DND-41 (cell line): ENCODE results near the gene TPPP.

Source experiments
- ATAC-seq: fragments of 200-7000 bp; cut with Tn5 transposase; 3 replicates; pipeline ENCODE4 v1.9.1; 2021; ENCODE audit warnings: low read depth; ENCODE audit not compliant: insufficient read depth
- DNase-seq: peaks from one replicate; pipeline ENCODE4 v3.0.0-alpha.2; 2020
- H2AFZ ChIP-seq: 2 replicates; pipeline ENCODE4 v1.6.0; 2012; ENCODE audit warnings: low read depth, low read length
- H3K27ac ChIP-seq: 2 replicates; pipeline ENCODE4 v1.5.1; 2012; ENCODE audit warnings: low read length, inconsistent platforms
- H3K27me3 ChIP-seq: fragments of 200-600 bp; sonication (generic); 2 replicates; pipeline ENCODE4 v1.6.0; 2012; ENCODE audit warnings: low read length, mild to moderate bottlenecking, inconsistent platforms; ENCODE audit not compliant: insufficient read depth, poor library complexity
- H3K36me3 ChIP-seq: 2 replicates; pipeline ENCODE4 v1.5.1; 2012; ENCODE audit warnings: low read length, inconsistent platforms; ENCODE audit not compliant: insufficient read depth
- H3K4me1 ChIP-seq: 2 replicates; pipeline ENCODE4 v1.5.1; 2012; ENCODE audit warnings: mild to moderate bottlenecking, low read length; ENCODE audit not compliant: insufficient read depth
- H3K4me2 ChIP-seq: 2 replicates; pipeline ENCODE4 v1.6.0; 2012; ENCODE audit warnings: mild to moderate bottlenecking, moderate library complexity, low read length, inconsistent platforms; ENCODE audit not compliant: insufficient read depth
- H3K4me3 ChIP-seq, 2 experiments: fragments of 200-600 bp in 1 of 2; shearing (Covaris generic) in 1 of 2; 2 replicates each; pipeline ENCODE4 v1.5.1; 2012 to 2016; ENCODE audit warnings: inconsistent platforms in 2 of 2, low read length in 2 of 2, mild to moderate bottlenecking in 2 of 2, low read depth in 1 of 2, moderate library complexity in 1 of 2
- H3K79me2 ChIP-seq: 2 replicates; pipeline ENCODE4 v1.6.0; 2012; ENCODE audit warnings: low read length, inconsistent platforms; ENCODE audit not compliant: insufficient read depth
- H3K9ac ChIP-seq: 2 replicates; pipeline ENCODE4 v1.6.0; 2012; ENCODE audit warnings: low read depth, mild to moderate bottlenecking, inconsistent platforms, low read length, moderate library complexity
- H3K9me3 ChIP-seq: 2 replicates; pipeline ENCODE4 v1.5.1; 2012; ENCODE audit warnings: low read length, moderate library complexity, mild to moderate bottlenecking, inconsistent platforms; ENCODE audit not compliant: insufficient read depth, severe bottlenecking
- H4K20me1 ChIP-seq: 2 replicates; pipeline ENCODE4 v1.6.0; 2012; ENCODE audit warnings: low read length; ENCODE audit not compliant: insufficient read depth
- EZH2 ChIP-seq: IDR thresholded peaks from 3 replicates; pipeline ENCODE4 v1.6.1; 2012; ENCODE audit warnings: borderline replicate concordance, low read depth, mild to moderate bottlenecking, moderate library complexity, low read length, inconsistent platforms; ENCODE audit not compliant: severe bottlenecking
- TF ChIP-seq, protein P1 (sequence below): IDR thresholded peaks from 2 replicates; pipeline ENCODE4 v1.5.1; 2012; ENCODE audit warnings: borderline replicate concordance, low read length, moderate library complexity, mild to moderate bottlenecking; ENCODE audit not compliant: poor library complexity, severe bottlenecking; ENCODE audit errors: extremely low read depth

Gene TPPP

DNA sequence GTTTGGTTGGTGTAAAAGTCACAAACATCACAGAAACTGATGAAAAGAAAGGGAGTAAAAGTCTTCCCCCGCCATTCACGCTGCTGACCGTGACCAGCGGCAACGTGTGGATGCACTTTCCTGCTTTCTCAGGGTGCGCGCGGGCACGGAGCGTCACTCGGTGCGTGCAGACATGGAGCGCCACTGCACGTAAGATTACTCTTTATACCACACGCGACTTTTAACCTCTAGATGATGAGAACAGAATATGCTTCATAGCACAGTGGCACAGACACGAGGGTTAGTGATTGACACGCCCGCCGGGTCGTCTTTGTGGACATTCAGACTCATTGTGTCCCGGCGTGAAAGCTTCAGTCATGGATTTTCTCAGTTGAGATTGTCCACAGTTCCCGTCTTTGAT is 65.3 kb downstream of the TPPP start:
- ATAC-seq = no peak
- H2AFZ ChIP-seq = no peak overlapping the region
- H3K36me3 ChIP-seq = peaks cover 63% of the 10 kb centered on the region
- peaks cover 6% of the 10 kb centered on the region for H3K79me2 ChIP-seq
- H3K9me3 ChIP-seq = no peaks in the 10 kb centered on the region
- no peak overlapping the region for H3K4me3 ChIP-seq
- no peaks in the 10 kb centered on the region for H3K4me1 ChIP-seq
- no peak overlapping the region for H3K4me2 ChIP-seq
- no peak overlapping the region for H3K27ac ChIP-seq
- no peak for DNase-seq
- no peaks in the 10 kb centered on the region for H3K27me3 ChIP-seq
- H4K20me1 ChIP-seq = peaks cover 14% of the 10 kb centered on the region
- no peak overlapping the region for H3K9ac ChIP-seq
- no peak for TF ChIP-seq EZH2
- TF ChIP-seq, protein P1, sequence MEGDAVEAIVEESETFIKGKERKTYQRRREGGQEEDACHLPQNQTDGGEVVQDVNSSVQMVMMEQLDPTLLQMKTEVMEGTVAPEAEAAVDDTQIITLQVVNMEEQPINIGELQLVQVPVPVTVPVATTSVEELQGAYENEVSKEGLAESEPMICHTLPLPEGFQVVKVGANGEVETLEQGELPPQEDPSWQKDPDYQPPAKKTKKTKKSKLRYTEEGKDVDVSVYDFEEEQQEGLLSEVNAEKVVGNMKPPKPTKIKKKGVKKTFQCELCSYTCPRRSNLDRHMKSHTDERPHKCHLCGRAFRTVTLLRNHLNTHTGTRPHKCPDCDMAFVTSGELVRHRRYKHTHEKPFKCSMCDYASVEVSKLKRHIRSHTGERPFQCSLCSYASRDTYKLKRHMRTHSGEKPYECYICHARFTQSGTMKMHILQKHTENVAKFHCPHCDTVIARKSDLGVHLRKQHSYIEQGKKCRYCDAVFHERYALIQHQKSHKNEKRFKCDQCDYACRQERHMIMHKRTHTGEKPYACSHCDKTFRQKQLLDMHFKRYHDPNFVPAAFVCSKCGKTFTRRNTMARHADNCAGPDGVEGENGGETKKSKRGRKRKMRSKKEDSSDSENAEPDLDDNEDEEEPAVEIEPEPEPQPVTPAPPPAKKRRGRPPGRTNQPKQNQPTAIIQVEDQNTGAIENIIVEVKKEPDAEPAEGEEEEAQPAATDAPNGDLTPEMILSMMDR = no peak

DNA sequence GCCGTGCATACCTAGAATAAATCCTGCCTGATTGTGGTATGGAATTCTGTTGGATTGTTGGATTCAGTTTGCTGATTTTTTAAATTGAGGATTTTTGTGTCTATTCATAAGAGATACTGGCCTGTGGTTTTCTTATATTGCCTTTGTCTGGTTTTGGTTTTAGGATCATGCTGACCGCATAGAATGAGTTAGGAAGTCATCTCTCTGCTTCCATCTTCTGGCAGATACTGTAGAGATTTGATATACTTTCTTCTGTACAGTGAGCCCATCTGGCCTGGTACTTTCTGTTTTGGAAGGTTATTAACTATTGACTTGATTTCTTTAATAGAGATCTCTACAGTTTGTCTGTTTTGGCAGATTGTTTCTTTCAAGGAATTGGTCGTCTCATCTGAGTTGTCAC is 66.3 kb downstream of the TPPP start:
- Histone ChIP-seq H3K27me3 (no peaks in the 10 kb centered on the region), H3K36me3 (peaks cover 71% of the 10 kb centered on the region), H3K4me3 (no peak overlapping the region), H3K79me2 (peaks cover 6% of the 10 kb centered on the region), H3K9me3 (no peaks in the 10 kb centered on the region), H4K20me1 (peaks cover 14% of the 10 kb centered on the region), H3K4me1 (no peaks in the 10 kb centered on the region), H3K4me2 (no peak overlapping the region), H3K27ac (no peak overlapping the region), H2AFZ (no peak overlapping the region), H3K9ac (no peak overlapping the region)
- TF ChIP-seq, protein P1 = no peak
- no peak for TF ChIP-seq EZH2
- ATAC-seq (no peak), DNase-seq (no peak)

DNA sequence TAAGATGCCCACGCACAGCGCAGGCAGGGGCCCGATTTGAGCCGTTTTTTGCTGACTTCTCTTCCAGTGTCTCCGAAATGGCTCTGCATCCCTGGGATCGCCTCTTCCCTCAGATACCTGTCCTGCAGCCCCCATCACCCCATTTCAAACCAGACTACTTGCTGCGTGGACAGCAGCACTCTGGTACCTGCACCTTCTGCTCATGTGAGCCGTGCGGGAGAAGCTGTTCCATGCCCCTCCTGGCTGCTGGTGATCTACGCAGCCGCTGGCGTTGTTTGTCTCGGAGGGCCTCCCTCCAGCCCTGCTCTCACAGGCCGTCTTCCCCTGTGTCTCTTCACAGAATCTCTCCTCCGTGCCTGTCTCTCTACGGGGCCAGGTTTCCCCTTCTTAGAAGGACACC is 67.6 kb downstream of the TPPP start:
- ATAC-seq (no peak), DNase-seq (no peak)
- TF ChIP-seq EZH2 = no peak
- TF ChIP-seq, protein P1 = no peak
- peaks cover 84% of the 10 kb centered on the region for H3K36me3 ChIP-seq
- no peak overlapping the region for H3K27ac ChIP-seq
- H3K4me2 ChIP-seq = no peak overlapping the region
- no peak overlapping the region for H3K9ac ChIP-seq
- H3K4me1 ChIP-seq = no peaks in the 10 kb centered on the region
- no peak overlapping the region for H2AFZ ChIP-seq
- no peaks in the 10 kb centered on the region for H3K27me3 ChIP-seq
- no peaks in the 10 kb centered on the region for H3K9me3 ChIP-seq
- H4K20me1 ChIP-seq = peaks cover 19% of the 10 kb centered on the region
- H3K79me2 ChIP-seq = peaks cover 6% of the 10 kb centered on the region
- H3K4me3 ChIP-seq = no peak overlapping the region

DNA sequence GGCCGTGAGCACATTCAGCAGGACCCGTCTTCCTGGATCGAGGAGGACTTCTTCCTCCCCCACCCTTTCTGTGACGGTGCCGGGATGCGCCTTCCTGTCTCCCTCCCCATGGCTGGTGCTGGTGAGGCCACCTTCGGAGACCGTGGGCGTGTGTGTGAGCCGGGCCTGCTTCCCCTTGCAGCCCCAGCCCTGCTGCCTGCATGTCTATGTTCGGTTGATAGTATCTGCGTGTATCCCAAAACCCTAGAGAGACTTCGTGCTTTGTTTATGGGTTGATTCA is 68.3 kb downstream of the TPPP start:
- no peak overlapping the region for H3K4me3 ChIP-seq
- H3K27me3 ChIP-seq = no peaks in the 10 kb centered on the region
- ATAC-seq (no peak), DNase-seq (no peak)
- no peak overlapping the region for H2AFZ ChIP-seq
- H3K4me1 ChIP-seq = no peaks in the 10 kb centered on the region
- no peak overlapping the region for H3K9ac ChIP-seq
- H3K9me3 ChIP-seq = no peaks in the 10 kb centered on the region
- H3K36me3 ChIP-seq = peaks cover 90% of the 10 kb centered on the region
- H3K4me2 ChIP-seq = no peak overlapping the region
- peaks cover 9% of the 10 kb centered on the region for H3K79me2 ChIP-seq
- peaks cover 25% of the 10 kb centered on the region for H4K20me1 ChIP-seq
- TF ChIP-seq, protein P1 = no peak
- TF ChIP-seq EZH2 = no peak
- no peak overlapping the region for H3K27ac ChIP-seq
